Skeletal muscle satellite cell (primary cell): ENCODE data around the gene LCNL1.

ENCODE experiments used
- H3K27me3 ChIP-seq: 2 replicates; pipeline ENCODE4 v1.7.0; 2013; ENCODE audit warnings: low read length; ENCODE audit not compliant: control insufficient read depth, insufficient read depth
- H3K36me3 ChIP-seq: 2 replicates; pipeline ENCODE4 v1.7.0; 2013; ENCODE audit warnings: mild to moderate bottlenecking, control low read depth, low read length; ENCODE audit not compliant: insufficient read depth
- H3K4me1 ChIP-seq: 2 replicates; pipeline ENCODE4 v1.7.0; 2013; ENCODE audit warnings: low read length; ENCODE audit not compliant: control insufficient read depth, insufficient read depth
- H3K4me2 ChIP-seq: 2 replicates; pipeline ENCODE4 v1.7.0; 2013; ENCODE audit warnings: mild to moderate bottlenecking, low read length
- H3K4me3 ChIP-seq: 2 replicates; pipeline ENCODE4 v1.7.0; 2013; ENCODE audit warnings: low read length
- H3K9ac ChIP-seq: 2 replicates; pipeline ENCODE4 v1.7.0; 2013; ENCODE audit warnings: mild to moderate bottlenecking, low read depth, low read length, moderate library complexity
- H3K9me3 ChIP-seq: replicated peaks from 2 replicates; pipeline ENCODE4 v1.7.0; 2013; ENCODE audit warnings: mild to moderate bottlenecking, control low read depth, low read length

The LCNL1 gene

DNA sequence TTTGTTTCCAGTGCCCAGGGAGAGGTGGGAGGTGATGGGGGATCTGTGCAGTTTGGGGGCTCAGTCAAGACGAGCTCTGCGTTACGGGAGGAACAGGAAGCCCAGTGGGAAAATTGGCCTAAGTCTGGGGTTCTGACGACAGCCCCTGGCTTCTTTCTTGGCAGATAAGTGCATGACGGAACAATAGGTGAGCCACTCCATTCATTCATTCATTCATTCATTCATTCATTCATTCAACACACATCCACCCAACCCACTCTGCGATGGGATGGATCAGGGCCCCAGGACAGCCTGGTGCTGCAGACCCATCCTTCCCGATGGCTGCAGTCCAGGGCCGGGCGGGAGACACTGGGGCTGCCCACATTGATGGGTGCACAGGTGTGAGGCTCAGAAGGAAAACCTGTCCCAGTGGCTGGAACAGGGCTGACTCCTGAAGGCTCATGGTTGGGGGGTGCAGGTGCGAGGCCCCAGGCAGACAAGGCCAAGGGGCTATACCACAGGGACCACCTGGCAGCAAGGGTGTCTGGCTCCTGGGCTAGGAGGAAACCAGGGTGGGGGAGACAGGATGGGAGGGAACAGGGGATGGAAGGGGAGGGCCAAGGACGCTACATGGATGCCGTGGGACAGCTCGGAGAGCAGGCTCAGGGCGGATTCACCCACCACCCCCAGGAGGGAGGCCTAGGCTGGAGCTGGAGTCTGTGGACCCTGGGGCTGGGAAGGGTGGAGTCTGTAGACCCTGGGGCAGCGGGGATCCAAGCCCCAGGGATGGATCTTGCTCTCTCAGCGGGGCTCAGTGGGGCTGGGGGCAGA is 1.9 kb upstream of the LCNL1 start:
- Histone ChIP-seq H3K9ac (no peak overlapping the region), H3K27me3 (peaks cover 20% of the 10 kb centered on the region), H3K36me3 (no peaks in the 10 kb centered on the region), H3K4me3 (no peak overlapping the region), H3K4me1 (peaks cover 26% of the 10 kb centered on the region), H3K9me3 (no peaks in the 10 kb centered on the region), H3K4me2 (no peak overlapping the region)

DNA sequence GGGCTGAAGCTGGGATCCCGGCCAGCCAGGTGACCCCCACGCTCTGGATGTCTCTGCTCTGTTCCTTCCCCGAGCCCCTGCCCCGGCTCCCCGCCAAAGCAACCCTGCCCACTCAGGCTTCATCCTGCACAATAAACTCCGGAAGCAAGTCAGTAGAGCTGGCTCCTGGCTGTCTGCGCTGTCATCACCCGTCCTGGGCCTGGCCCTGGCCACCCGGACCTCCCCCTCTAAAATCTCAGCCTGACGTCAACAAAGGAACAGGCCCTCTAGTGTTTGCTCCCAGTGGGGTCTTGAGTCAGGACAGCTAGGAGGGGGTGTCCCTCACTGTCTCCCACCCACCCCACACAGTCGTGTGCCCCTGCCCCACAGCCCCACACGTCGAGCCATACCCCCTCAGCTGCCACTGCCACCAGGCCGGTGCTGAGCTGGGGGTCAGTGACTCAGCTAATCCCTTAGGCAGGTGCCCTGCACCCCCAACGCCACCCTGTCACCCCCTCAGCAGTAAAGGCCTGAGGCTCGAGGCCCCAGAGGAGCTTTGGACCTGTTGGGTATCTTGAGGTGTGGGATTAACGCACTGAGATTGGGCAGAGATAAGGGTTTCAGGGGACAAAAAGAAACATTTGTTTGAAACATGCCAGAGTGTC is 1.1 kb upstream of the LCNL1 start:
- Histone ChIP-seq H3K4me1 (peaks cover 21% of the 10 kb centered on the region), H3K9me3 (no peaks in the 10 kb centered on the region), H3K4me2 (no peak overlapping the region), H3K9ac (no peak overlapping the region), H3K4me3 (no peak overlapping the region), H3K27me3 (peaks cover 20% of the 10 kb centered on the region), H3K36me3 (no peaks in the 10 kb centered on the region)

- Histone ChIP-seq H3K27me3 (peaks cover 20% of the 10 kb centered on the region), H3K36me3 (no peaks in the 10 kb centered on the region), H3K4me3 (no peak overlapping the region), H3K9me3 (no peaks in the 10 kb centered on the region), H3K4me2 (no peak overlapping the region), H3K9ac (no peak overlapping the region), H3K4me1 (peaks cover 7% of the 10 kb centered on the region)
Observed at GRCh38 chr9:136983167-136983566, 374 bp downstream of the LCNL1 start.

- Histone ChIP-seq H3K4me2 (no peak overlapping the region), H3K4me3 (no peak overlapping the region), H3K9ac (no peak overlapping the region), H3K9me3 (no peaks in the 10 kb centered on the region), H3K36me3 (no peaks in the 10 kb centered on the region), H3K27me3 (peaks cover 20% of the 10 kb centered on the region), H3K4me1 (peaks cover 6% of the 10 kb centered on the region)
Observed at GRCh38 chr9:136983656-136984314, 992 bp downstream of the LCNL1 start.

DNA sequence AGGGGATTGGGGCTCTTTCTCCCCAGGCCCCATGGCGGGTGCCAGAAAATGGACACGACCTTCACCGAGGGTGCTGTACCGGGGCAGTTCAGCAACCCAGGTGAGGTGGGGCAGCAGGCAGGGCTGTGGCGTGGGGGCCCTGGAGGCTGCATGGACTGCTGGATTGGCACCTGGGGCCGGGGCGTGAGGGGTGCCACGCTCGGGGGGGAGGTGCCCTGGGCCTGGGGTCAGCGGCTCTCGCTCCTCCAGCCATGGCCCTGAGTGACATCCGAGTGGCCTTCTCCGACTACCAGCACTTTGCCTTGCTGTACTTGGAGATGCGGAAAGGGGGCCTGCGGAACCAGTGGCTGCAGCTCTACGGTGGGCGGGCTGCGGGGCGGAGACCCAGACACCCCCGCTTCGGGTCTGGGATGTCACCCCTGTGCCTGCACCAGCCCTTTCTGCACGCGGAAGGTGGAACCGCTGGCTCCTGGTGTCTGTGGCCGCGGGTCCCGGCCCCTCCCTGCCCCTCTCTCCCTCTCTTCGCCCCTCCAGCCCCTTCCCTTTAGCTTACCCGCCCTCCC is 1.8 kb downstream of the LCNL1 start:
- H3K36me3 ChIP-seq: no peaks in the 10 kb centered on the region
- no peak overlapping the region for H3K9ac ChIP-seq
- peaks cover 20% of the 10 kb centered on the region for H3K27me3 ChIP-seq
- H3K4me2 ChIP-seq: no peak overlapping the region
- H3K9me3 ChIP-seq: no peaks in the 10 kb centered on the region
- peaks cover 6% of the 10 kb centered on the region for H3K4me1 ChIP-seq
- H3K4me3 ChIP-seq: no peak overlapping the region

DNA sequence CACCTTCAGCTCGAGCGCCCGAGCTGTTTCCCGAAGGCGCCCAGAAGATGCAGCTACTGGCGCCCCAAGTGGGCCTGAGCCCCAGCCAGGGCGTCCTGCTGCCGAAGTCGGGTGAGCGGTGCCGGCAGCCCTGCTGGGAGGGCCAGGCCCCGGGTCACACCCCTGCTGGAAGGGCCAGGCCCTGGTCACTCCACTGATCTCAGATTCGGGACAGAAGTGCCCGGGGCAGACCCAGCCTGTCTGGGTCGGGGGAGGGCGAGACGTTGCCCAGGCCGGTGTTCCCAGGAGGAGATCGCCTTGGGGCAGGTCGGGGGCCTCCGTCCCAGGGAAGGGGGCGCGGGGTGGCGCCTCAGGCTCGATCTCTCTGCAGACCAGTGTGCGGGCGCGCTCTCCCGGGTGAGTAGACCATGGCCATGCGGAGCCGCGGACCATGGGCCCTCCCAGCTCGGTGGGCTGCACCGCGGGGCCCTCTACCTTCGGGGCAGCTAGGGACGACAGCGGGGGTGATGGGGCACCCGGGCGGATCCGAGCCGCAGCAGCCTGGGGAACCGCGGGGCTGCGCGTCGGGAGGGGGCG is 2.3 kb downstream of the LCNL1 start:
- Histone ChIP-seq H3K9ac (no peak overlapping the region), H3K4me3 (no peak overlapping the region), H3K9me3 (no peaks in the 10 kb centered on the region), H3K4me2 (no peak overlapping the region), H3K4me1 (peaks cover 6% of the 10 kb centered on the region), H3K27me3 (peaks cover 20% of the 10 kb centered on the region), H3K36me3 (no peaks in the 10 kb centered on the region)

DNA sequence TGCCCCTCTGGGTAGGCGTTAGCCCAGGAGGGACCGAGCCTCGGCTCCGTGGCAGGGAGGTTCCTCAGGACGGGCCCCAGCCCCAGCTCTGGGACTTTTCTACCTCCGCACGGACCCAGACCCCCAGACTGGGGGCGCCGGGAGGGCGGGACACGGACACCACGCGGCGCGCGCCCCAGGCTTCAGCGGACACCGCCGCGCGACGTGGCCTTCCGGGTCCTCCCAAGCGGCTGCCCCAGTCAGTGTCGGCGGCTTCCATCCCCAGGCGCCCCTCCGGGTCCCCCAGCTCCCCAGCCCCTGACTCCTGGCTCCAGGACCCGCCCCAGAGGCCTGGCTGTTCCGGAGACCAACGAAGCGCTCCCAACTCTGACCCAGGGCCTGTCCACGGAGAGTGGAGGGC is 3.1 kb downstream of the LCNL1 start:
- H3K4me1 ChIP-seq: peaks cover 6% of the 10 kb centered on the region
- no peak overlapping the region for H3K4me3 ChIP-seq
- H3K4me2 ChIP-seq: no peak overlapping the region
- H3K9me3 ChIP-seq: no peaks in the 10 kb centered on the region
- no peaks in the 10 kb centered on the region for H3K36me3 ChIP-seq
- no peak overlapping the region for H3K9ac ChIP-seq
- H3K27me3 ChIP-seq: peaks cover 20% of the 10 kb centered on the region

GRCh38 chr9:136988872-136989271 is 6.1 kb downstream of the LCNL1 start:
- Histone ChIP-seq H3K4me1 (peaks cover 12% of the 10 kb centered on the region), H3K4me2 (no peak overlapping the region), H3K9ac (no peak overlapping the region), H3K4me3 (no peak overlapping the region), H3K27me3 (peaks cover 14% of the 10 kb centered on the region), H3K36me3 (no peaks in the 10 kb centered on the region), H3K9me3 (no peaks in the 10 kb centered on the region)

GRCh38 chr9:136990242-136990911 is 7.6 kb downstream of the LCNL1 start:
- H3K4me2 ChIP-seq: no peak overlapping the region
- no peak overlapping the region for H3K4me3 ChIP-seq
- H3K4me1 ChIP-seq: peaks cover 22% of the 10 kb centered on the region
- no peak overlapping the region for H3K9ac ChIP-seq
- no peaks in the 10 kb centered on the region for H3K36me3 ChIP-seq
- no peaks in the 10 kb centered on the region for H3K27me3 ChIP-seq
- no peaks in the 10 kb centered on the region for H3K9me3 ChIP-seq

GRCh38 chr9:136991993-136992818 is 9.4 kb downstream of the LCNL1 start, which contains the start of gene PAXX:
Gene PAXX (plus strand): TSS chr9:136992422. CDS start chr9:136992444, 22 bp downstream.
- peaks cover 40% of the 10 kb centered on the region for H3K4me1 ChIP-seq
- H3K9me3 ChIP-seq: no peaks in the 10 kb centered on the region
- H3K4me2 ChIP-seq: peak within 1 kb of the TSS; percentile 92
- H3K9ac ChIP-seq: peak within 1 kb of the TSS; percentile 78
- no peaks in the 10 kb centered on the region for H3K36me3 ChIP-seq
- H3K4me3 ChIP-seq: peak within 1 kb of the TSS; percentile 88
- H3K27me3 ChIP-seq: no peaks in the 10 kb centered on the region
